Fibroblast of lung (primary cell): ENCODE results near the gene NFATC2. TPM values are rescaled to one million over a fixed set of nuclear protein-coding genes. Genes with fewer than 3 reads are reported as not detected.

Experiments
- DNase-seq, 2 donors: peaks; one replicate each; pipeline versions ENCODE4 v3.0.0 to v3.0.0-alpha.2; 2010; ENCODE audit warnings: low read depth in 2 of 2
- H2AFZ ChIP-seq: 2 replicates; pipeline ENCODE4 v1.5.1; 2012; ENCODE audit warnings: low read length, control low read depth, inconsistent platforms
- H3K27ac ChIP-seq: 2 replicates; pipeline ENCODE4 v1.5.1; 2011; ENCODE audit warnings: low read length, control low read depth; ENCODE audit not compliant: insufficient read depth
- H3K27me3 ChIP-seq: 2 replicates; pipeline ENCODE4 v1.5.1; 2011; ENCODE audit warnings: mild to moderate bottlenecking, low read length; ENCODE audit not compliant: control insufficient read depth, insufficient read depth
- H3K36me3 ChIP-seq: 2 replicates; pipeline ENCODE4 v1.5.1; 2011; ENCODE audit warnings: low read length; ENCODE audit not compliant: control insufficient read depth, insufficient read depth
- H3K4me1 ChIP-seq: 2 replicates; pipeline ENCODE4 v1.5.1; 2011; ENCODE audit warnings: low read length; ENCODE audit not compliant: control insufficient read depth, insufficient read depth; ENCODE audit errors: extremely low read depth
- H3K4me2 ChIP-seq: 2 replicates; pipeline ENCODE4 v1.5.1; 2011; ENCODE audit warnings: low read length, control low read depth; ENCODE audit not compliant: insufficient read depth; ENCODE audit errors: extremely low read depth
- H3K4me3 ChIP-seq, 4 experiments: fragments of 200-600 bp in 1 of 4; sonication (generic) in 1 of 4; replicated peaks in 1 of 4; 2 replicates each; pipeline ENCODE4 v1.5.1; 2011 to 2016; ENCODE audit warnings: low read length in 4 of 4, low read depth in 3 of 4, mild to moderate bottlenecking in 3 of 4, control low read depth in 2 of 4, inconsistent platforms in 1 of 4, mixed read lengths in 1 of 4; ENCODE audit not compliant: insufficient read depth in 1 of 4; ENCODE audit errors: control extremely low read depth in 1 of 4
- H3K79me2 ChIP-seq: 2 replicates; pipeline ENCODE4 v1.5.1; 2012; ENCODE audit warnings: mild to moderate bottlenecking, low read length, inconsistent platforms; ENCODE audit not compliant: control insufficient read depth, insufficient read depth
- H3K9ac ChIP-seq: 2 replicates; pipeline ENCODE4 v1.5.1; 2011; ENCODE audit warnings: mild to moderate bottlenecking, low read length, control low read depth; ENCODE audit not compliant: insufficient read depth
- H3K9me3 ChIP-seq: 2 replicates; pipeline ENCODE4 v1.5.1; 2012; ENCODE audit warnings: low read depth, low read length; ENCODE audit not compliant: control insufficient read depth, insufficient read depth
- H4K20me1 ChIP-seq: 2 replicates; pipeline ENCODE4 v1.5.1; 2011; ENCODE audit warnings: low read length; ENCODE audit not compliant: control insufficient read depth, insufficient read depth; ENCODE audit errors: extremely low read depth
- CTCF ChIP-seq, 2 donors: IDR thresholded peaks in 1 of 2; conservative IDR thresholded peaks in 1 of 2; 1 replicate in 1 of 2; 2 replicates in 1 of 2; pipeline ENCODE4 v1.5.1; 2011 to 2012; ENCODE audit warnings: low read length in 2 of 2, control low read depth in 1 of 2, inconsistent platforms in 1 of 2, low read depth in 1 of 2, mild to moderate bottlenecking in 1 of 2
- EZH2 ChIP-seq: IDR thresholded peaks from 2 replicates; pipeline ENCODE4 v1.5.1; 2012; ENCODE audit warnings: low read length, control low read depth, mild to moderate bottlenecking; ENCODE audit errors: missing control alignments
- polyA plus RNA-seq, 2 donors: library from polyadenylated mRNA; depleted of rRNA in 1 of 2; stranded (reverse) in 1 of 2; unstranded in 1 of 2; fragments of >200 nt; gene quantifications; 2 replicates each; pipeline ENCODE4 v1.2.1, GENCODE V29; 2011 to 2012; ENCODE audit warnings: missing spikeins in 1 of 2
- total RNA-seq: library from RNA; depleted of rRNA; stranded (reverse); fragments of >200 nt; gene quantifications from 2 replicates; pipeline ENCODE4 v1.2.1, GENCODE V29; 2014

The NFATC2 gene
- total and polyA plus RNA-seq, 2 donors (not counting 1 experiment from before 2014, with no cell fraction given): 0.50 to 1.2 TPM

GRCh38 chr20:51396365-51396909 is 146.1 kb downstream of the NFATC2 start:
- Histone ChIP-seq H3K4me1 (no peaks in the 10 kb centered on the region), H2AFZ (no peak overlapping the region), H3K36me3 (no peaks in the 10 kb centered on the region), H3K9ac (no peak overlapping the region), H3K27ac (no peak overlapping the region), H3K9me3 (no peaks in the 10 kb centered on the region), H3K4me2 (no peak overlapping the region), H3K27me3 (no peaks in the 10 kb centered on the region), H3K79me2 (no peaks in the 10 kb centered on the region), H3K4me3 (no peak overlapping the region), H4K20me1 (no peaks in the 10 kb centered on the region)
- TF ChIP-seq EZH2: no peak
- no peak for TF ChIP-seq CTCF (conservative IDR thresholded peaks at IDR 0.05 in 1 of 2, IDR thresholded peaks at IDR 0.05 in 1 of 2; ENCODE audit: low read depth in 1 of 2, low read length in 2 of 2)
- DNase-seq: no peak

GRCh38 chr20:51394706-51395105 is 147.8 kb downstream of the NFATC2 start:
- H4K20me1 ChIP-seq: no peaks in the 10 kb centered on the region
- no peak overlapping the region for H3K9ac ChIP-seq
- H3K27ac ChIP-seq: no peak overlapping the region
- DNase-seq: no peak
- H3K27me3 ChIP-seq: peaks cover 3% of the 10 kb centered on the region
- no peak overlapping the region for H3K4me3 ChIP-seq
- no peaks in the 10 kb centered on the region for H3K36me3 ChIP-seq
- no peak overlapping the region for H2AFZ ChIP-seq
- H3K79me2 ChIP-seq: no peaks in the 10 kb centered on the region
- H3K4me1 ChIP-seq: no peaks in the 10 kb centered on the region
- TF ChIP-seq EZH2 (no peak), CTCF (conservative IDR thresholded peaks at IDR 0.05 in 1 of 2, IDR thresholded peaks at IDR 0.05 in 1 of 2; ENCODE audit: low read depth in 1 of 2, low read length in 2 of 2) (no peak)
- no peak overlapping the region for H3K4me2 ChIP-seq
- no peaks in the 10 kb centered on the region for H3K9me3 ChIP-seq

GRCh38 chr20:51393571-51393970 is 148.9 kb downstream of the NFATC2 start:
- H3K9me3 ChIP-seq: no peaks in the 10 kb centered on the region
- TF ChIP-seq CTCF (conservative IDR thresholded peaks at IDR 0.05 in 1 of 2, IDR thresholded peaks at IDR 0.05 in 1 of 2; ENCODE audit: low read depth in 1 of 2, low read length in 2 of 2) (no peak), EZH2 (no peak)
- H4K20me1 ChIP-seq: no peaks in the 10 kb centered on the region
- peaks cover 3% of the 10 kb centered on the region for H3K27me3 ChIP-seq
- H3K36me3 ChIP-seq: no peaks in the 10 kb centered on the region
- DNase-seq: no peak
- H3K27ac ChIP-seq: no peak overlapping the region
- H2AFZ ChIP-seq: no peak overlapping the region
- peaks cover 2% of the 10 kb centered on the region for H3K4me1 ChIP-seq
- H3K4me2 ChIP-seq: no peak overlapping the region
- H3K9ac ChIP-seq: no peak overlapping the region
- H3K79me2 ChIP-seq: no peaks in the 10 kb centered on the region
- H3K4me3 ChIP-seq: no peak overlapping the region
